Neural cell (in vitro differentiated cells): ENCODE measurements around the gene DUSP14.

ENCODE experiments used
- CTCF ChIP-seq: fragments of 450-650 bp; IDR thresholded peaks from 2 replicates; pipeline ENCODE4 v1.5.1; 2014; ENCODE audit warnings: antibody characterized with exemption, mild to moderate bottlenecking, moderate library complexity; ENCODE audit not compliant: poor library complexity, severe bottlenecking
- EP300 ChIP-seq: fragments of 450-650 bp; conservative IDR thresholded peaks from 2 replicates; pipeline ENCODE4 v1.6.1; 2014; ENCODE audit warnings: antibody characterized with exemption, mild to moderate bottlenecking, moderate library complexity; ENCODE audit not compliant: poor library complexity, severe bottlenecking
- EZH2 ChIP-seq: fragments of 200-600, 300-800 bp; shearing (Covaris generic), sonication (generic); IDR thresholded peaks from 2 replicates; pipeline ENCODE4 v1.6.1; 2014; ENCODE audit warnings: antibody characterized with exemption, low read length, borderline replicate concordance, mild to moderate bottlenecking; ENCODE audit not compliant: insufficient read depth, poor library complexity, severe bottlenecking
- POLR2AphosphoS5 ChIP-seq: IDR thresholded peaks from 2 replicates; pipeline ENCODE4 v1.6.1; 2012
- REST ChIP-seq: IDR thresholded peaks from 2 replicates; pipeline ENCODE4 v1.6.1; 2012; ENCODE audit warnings: borderline replicate concordance
- TAF1 ChIP-seq: IDR thresholded peaks from 2 replicates; pipeline ENCODE4 v1.6.1; 2012; ENCODE audit warnings: low read depth

GRCh38 chr17:37505333-37505732 lies 15.6 kb downstream of the DUSP14 start:
- TF ChIP-seq CTCF, result no peak
- TF ChIP-seq EP300, result no peak
- TF ChIP-seq POLR2AphosphoS5, result no peak
- TF ChIP-seq EZH2, result no peak
- TF ChIP-seq TAF1, result no peak
- no peak for TF ChIP-seq REST
